H1 (cell line): ENCODE results near the gene UBE2M. TPM values are rescaled to one million over a fixed set of nuclear protein-coding genes. Genes with fewer than 3 reads are reported as not detected.

Experiments
- BACH1 ChIP-seq: IDR thresholded peaks from 2 replicates; pipeline ENCODE4 v1.6.1; 2012; ENCODE audit warnings: low read length, improper control_type of control experiment
- CHD7 ChIP-seq: fragments of 300-600 bp; sonication (generic); IDR thresholded peaks from 2 replicates; pipeline ENCODE4 v1.7.1; 2012; ENCODE audit warnings: low read length, moderate library complexity, mild to moderate bottlenecking, inconsistent platforms; ENCODE audit not compliant: insufficient replicate concordance
- CTBP2 ChIP-seq: IDR thresholded peaks from 2 replicates; pipeline ENCODE4 v1.7.0; 2011; ENCODE audit warnings: borderline replicate concordance, mild to moderate bottlenecking, moderate library complexity, mixed read lengths, low read length; ENCODE audit not compliant: insufficient read depth, insufficient read length
- E2F6 ChIP-seq: IDR thresholded peaks from 2 replicates; pipeline ENCODE4 v1.6.1; 2012; ENCODE audit warnings: inconsistent platforms
- MAX ChIP-seq: IDR thresholded peaks from 2 replicates; pipeline ENCODE4 v1.6.1; 2012; ENCODE audit warnings: inconsistent platforms
- NRF1 ChIP-seq: IDR thresholded peaks from 2 replicates; pipeline ENCODE4 v1.6.1; 2011; ENCODE audit warnings: mild to moderate bottlenecking, low read depth, low read length, improper control_type of control experiment
- SP1 ChIP-seq: IDR thresholded peaks from 2 replicates; pipeline ENCODE4 v1.6.1; 2011; ENCODE audit warnings: low read depth, low read length
- polyA plus RNA-seq, 7 experiments: library from polyadenylated mRNA; depleted of rRNA in 3 of 7; stranded (reverse) in 5 of 7; unstranded in 2 of 7; fragments of >200 nt in 5 of 7; fragments of 200-250 nt in 2 of 7; gene quantifications; 1 replicate in 5 of 7; 2 replicates in 1 of 7; 4 replicates in 1 of 7; pipeline versions ENCODE4 v1.2.1 to v1.2.3, GENCODE V29; 2011 to 2013; ENCODE audit warnings: missing spikeins in 2 of 7, mixed read lengths in 2 of 7
- total RNA-seq: library from RNA; stranded (reverse); fragmentation: NEBNext Ultra II Directional; extraction: Animal tissue kit (Norgen Biotek cat#: 25700); gene quantifications from 2 replicates; pipeline ENCODE4 v1.2.1, GENCODE V29; 2021

Gene UBE2M
- total and polyA plus RNA-seq, 2 of the 8 experiments (the other 6 are each of a cell fraction or from before 2014, with no cell fraction given): 93.8 to 114 TPM

GRCh38 chr19:58575183-58576041 lies 17.0 kb upstream of the UBE2M start (continued):
- TF ChIP-seq CHD7: no peak
- TF ChIP-seq MAX: no peak
- TF ChIP-seq SP1: peak; percentile 76; the same call in 1 of the 2 replicates
- peak; percentile 62; the same call in 1 of the 2 replicates for TF ChIP-seq BACH1
- TF ChIP-seq E2F6: peak; percentile 23; the same call in 1 of the 2 replicates
- TF ChIP-seq NRF1: peak; percentile 20; the same call in 1 of the 2 replicates
- TF ChIP-seq CTBP2: no peak
